Activated CD4-positive, alpha-beta T cell treated with anti-CD3 and anti-CD28 coated beads for 36 hours (primary cell): ENCODE results near the gene MAP3K14. TPM values are rescaled to one million over a fixed set of nuclear protein-coding genes. Genes with fewer than 3 reads are reported as not detected.

Experiments used
- ATAC-seq: fragments of 200-7000 bp; cut with Tn5 transposase; one replicate; pipeline ENCODE4 v1.10.0; 2021; ENCODE audit warnings: mild to moderate bottlenecking, moderate library complexity
- CTCF ChIA-PET: fragments of 350-600 bp; sonication (Branson Sonifier 250); formaldehyde crosslinking; loops from one replicate; lab custom pipeline; 2021; ENCODE audit warnings: antibody characterized with exemption; lab: Charles Lee
- POLR2A ChIA-PET: fragments of 350-600 bp; sonication (Branson Sonifier 250); formaldehyde crosslinking; loops from one replicate; lab custom pipeline; 2021; ENCODE audit warnings: antibody characterized with exemption, inconsistent platforms; lab: Charles Lee
- DNase-seq: peaks from one replicate; pipeline ENCODE4 v3.0.0-alpha.2; 2020
- H3K27ac Mint-ChIP-seq: one replicate; pipeline ENCODE4 v1.8.0; 2021; ENCODE audit warnings: mixed read lengths
- H3K27me3 Mint-ChIP-seq: one replicate; pipeline ENCODE4 v1.8.0; 2021; ENCODE audit warnings: mixed read lengths
- H3K36me3 Mint-ChIP-seq: one replicate; pipeline ENCODE4 v1.8.0; 2021; ENCODE audit warnings: low read depth, mixed read lengths
- H3K4me1 Mint-ChIP-seq: one replicate; pipeline ENCODE4 v1.8.0; 2021; ENCODE audit warnings: mixed read lengths
- H3K4me3 Mint-ChIP-seq: one replicate; pipeline ENCODE4 v1.8.0; 2021; ENCODE audit warnings: mild to moderate bottlenecking, moderate library complexity, mixed read lengths
- H3K9me3 Mint-ChIP-seq: one replicate; pipeline ENCODE4 v1.8.0; 2021; ENCODE audit warnings: low read depth, mixed read lengths
- intact Hi-C, 2 experiments: fragments of 100-400 bp; cut with DNase I in 1 of 2; cut with micrococcal nuclease in 1 of 2; formaldehyde crosslinking; loops; one replicate each; pipeline versions ENCODE4 v1.14.2 to v1.15.1; 2022 to 2024; cut with DNase I, micrococcal nuclease
- total RNA-seq, 2 experiments: library from RNA; stranded (reverse); gene quantifications; one replicate each; pipeline ENCODE4 v1.2.3, GENCODE V29; 2021

MAP3K14 gene
- total RNA-seq, 2 experiments from 2014 or later: 50.3 to 52.5 TPM

GRCh38 chr17:45314741-45315647 is 1.8 kb downstream of the MAP3K14 start:
- CTCF ChIA-PET: interaction anchor here (0.9 to 4.6 kb wide), 7 partner anchors 11 to 165 kb away, joined by 3 to 29 read pairs (median 4); no protein-coding TSS in a partner anchor
- DNase-seq (peak; percentile 55), ATAC-seq (no peak)
- peaks cover 66% of the 10 kb centered on the region for H3K4me1 Mint-ChIP-seq
- H3K27ac Mint-ChIP-seq: peak overlapping the region; percentile 99
- H3K36me3 Mint-ChIP-seq: peaks cover 58% of the 10 kb centered on the region
- intact Hi-C loops: loop anchor here (5.0 to 10.0 kb wide), 5 partner anchors 38 to 1093 kb away; partner anchors contain the start of gene KANSL1 (in 1 of the 2)
- no peaks in the 10 kb centered on the region for H3K27me3 Mint-ChIP-seq
- POLR2A ChIA-PET: interaction anchor here (0.7 to 3.2 kb wide), 7 partner anchors 9 to 329 kb away, joined by 3 to 17 read pairs (median 5); no protein-coding TSS in a partner anchor
- peak overlapping the region; percentile 91 for H3K4me3 Mint-ChIP-seq
- H3K9me3 Mint-ChIP-seq: no peaks in the 10 kb centered on the region

GRCh38 chr17:45313996-45314740 is 2.7 kb downstream of the MAP3K14 start:
- peak overlapping the region; percentile 91 for H3K4me3 Mint-ChIP-seq
- H3K9me3 Mint-ChIP-seq: no peaks in the 10 kb centered on the region
- ChIA-PET POLR2A (interaction anchor here (0.6 to 3.8 kb wide), 7 partner anchors 37 to 330 kb away, joined by 3 to 38 read pairs (median 5); partner anchors contain the start of gene HEXIM1), CTCF (interaction anchor here (0.9 to 4.6 kb wide), 7 partner anchors 10 to 164 kb away, joined by 3 to 29 read pairs (median 4); no protein-coding TSS in a partner anchor)
- H3K4me1 Mint-ChIP-seq: peaks cover 64% of the 10 kb centered on the region
- peaks cover 65% of the 10 kb centered on the region for H3K36me3 Mint-ChIP-seq
- DNase-seq: no peak
- no peak for ATAC-seq
- H3K27ac Mint-ChIP-seq: peak overlapping the region; percentile 99
- intact Hi-C loops: loop anchor here (2.0 to 10.0 kb wide), 7 partner anchors 37 to 881 kb away; partner anchors contain the start of genes GPATCH8 (in 1 of the 2), HEXIM1 (in 1 of the 2) and KANSL1 (in 1 of the 2)
- H3K27me3 Mint-ChIP-seq: no peaks in the 10 kb centered on the region

GRCh38 chr17:45313421-45313771 is 3.4 kb downstream of the MAP3K14 start:
- Mint-ChIP-seq H3K9me3 (peaks cover 2% of the 10 kb centered on the region), H3K27me3 (no peaks in the 10 kb centered on the region), H3K27ac (peak overlapping the region; percentile 99), H3K4me1 (peaks cover 62% of the 10 kb centered on the region), H3K36me3 (peaks cover 71% of the 10 kb centered on the region), H3K4me3 (peak overlapping the region; percentile 91)
- intact Hi-C loops: loop anchor here (2.0 to 10.0 kb wide), 7 partner anchors 36 to 881 kb away; partner anchors contain the start of genes GPATCH8 (in 1 of the 2), HEXIM1 (in 1 of the 2) and KANSL1 (in 1 of the 2)
- DNase-seq: no peak
- ChIA-PET CTCF (interaction anchor here (1.1 to 4.6 kb wide), 4 partner anchors 9 to 50 kb away, joined by 3 to 29 read pairs (median 4); no protein-coding TSS in a partner anchor), POLR2A (interaction anchor here (1.6 to 3.8 kb wide), 3 partner anchors 87 to 164 kb away, joined by 10 to 86 read pairs (median 38); partner anchors contain the start of genes HEXIM1 and HEXIM2)
- no peak for ATAC-seq

GRCh38 chr17:45312477-45313420 is 4.1 kb downstream of the MAP3K14 start:
- peak; percentile 48 for DNase-seq
- no peaks in the 10 kb centered on the region for H3K27me3 Mint-ChIP-seq
- H3K27ac Mint-ChIP-seq: peak overlapping the region; percentile 99
- peak overlapping the region; percentile 91 for H3K4me3 Mint-ChIP-seq
- POLR2A ChIA-PET: interaction anchor here (0.6 to 3.8 kb wide), 19 partner anchors 10 to 739 kb away, joined by 3 to 86 read pairs (median 3); partner anchors contain the start of genes ACBD4, HEXIM1 and HEXIM2
- H3K9me3 Mint-ChIP-seq: peaks cover 2% of the 10 kb centered on the region
- peaks cover 63% of the 10 kb centered on the region for H3K4me1 Mint-ChIP-seq
- intact Hi-C loops: loop anchor here (1.0 to 10.0 kb wide), 11 partner anchors 35 to 882 kb away; partner anchors contain the start of genes GPATCH8 (in 1 of the 2), HEXIM1 (in 1 of the 2) and KANSL1 (in 1 of the 2)
- ATAC-seq: no peak
- H3K36me3 Mint-ChIP-seq: peaks cover 77% of the 10 kb centered on the region
- CTCF ChIA-PET: interaction anchor here (0.6 to 3.5 kb wide), 20 partner anchors 8 to 212 kb away, joined by 3 to 28 read pairs (median 4); partner anchors contain the start of gene HEXIM1

- intact Hi-C loops: loop anchor here (1.0 to 10.0 kb wide), 11 partner anchors 35 to 883 kb away; partner anchors contain the start of genes GPATCH8 (in 1 of the 2), HEXIM1 (in 1 of the 2) and KANSL1 (in 1 of the 2)
Measured at GRCh38 chr17:45311760-45312476, 4.9 kb downstream of the MAP3K14 start.

GRCh38 chr17:45311401-45311759 is 5.4 kb downstream of the MAP3K14 start:
- Mint-ChIP-seq H3K27ac (peak overlapping the region; percentile 99), H3K27me3 (no peaks in the 10 kb centered on the region), H3K4me3 (peak overlapping the region; percentile 91), H3K9me3 (peaks cover 2% of the 10 kb centered on the region), H3K36me3 (peaks cover 86% of the 10 kb centered on the region), H3K4me1 (peaks cover 69% of the 10 kb centered on the region)
- CTCF ChIA-PET: interaction anchor here (0.7 to 3.5 kb wide), 11 partner anchors 8 to 176 kb away, joined by 3 to 28 read pairs (median 9); partner anchors contain the start of genes ACBD4 and HEXIM1
- ATAC-seq (no peak), DNase-seq (no peak)
- POLR2A ChIA-PET: interaction anchor here (0.6 to 3.8 kb wide), 10 partner anchors 11 to 162 kb away, joined by 3 to 86 read pairs (median 9); partner anchors contain the start of gene HEXIM1
- intact Hi-C loops: loop anchor here (5.0 to 10.0 kb wide), 3 partner anchors 34 to 883 kb away; partner anchors contain the start of gene KANSL1 (in 1 of the 2)

More at GRCh38 chr17:45311760-45312476, 4.9 kb downstream of the MAP3K14 start:
- H3K4me3 Mint-ChIP-seq: peak overlapping the region; percentile 91
- no peaks in the 10 kb centered on the region for H3K27me3 Mint-ChIP-seq
- peak overlapping the region; percentile 99 for H3K27ac Mint-ChIP-seq
- peak; percentile 70 for ATAC-seq
- peaks cover 83% of the 10 kb centered on the region for H3K36me3 Mint-ChIP-seq
- DNase-seq: peak; percentile 94
- POLR2A ChIA-PET: interaction anchor here (0.6 to 3.8 kb wide), 20 partner anchors 10 to 740 kb away, joined by 3 to 86 read pairs (median 4); partner anchors contain the start of genes ACBD4, HEXIM1 and HEXIM2
- peaks cover 64% of the 10 kb centered on the region for H3K4me1 Mint-ChIP-seq
- peaks cover 2% of the 10 kb centered on the region for H3K9me3 Mint-ChIP-seq
- CTCF ChIA-PET: interaction anchor here (0.6 to 3.5 kb wide), 21 partner anchors 9 to 211 kb away, joined by 3 to 28 read pairs (median 5); partner anchors contain the start of genes ACBD4 and HEXIM1

GRCh38 chr17:45310380-45311324 is 6.2 kb downstream of the MAP3K14 start:
- ATAC-seq (no peak), DNase-seq (no peak)
- Mint-ChIP-seq H3K4me1 (peaks cover 76% of the 10 kb centered on the region), H3K9me3 (peaks cover 2% of the 10 kb centered on the region), H3K27ac (peak overlapping the region; percentile 99), H3K36me3 (peaks cover 87% of the 10 kb centered on the region), H3K4me3 (peak overlapping the region; percentile 91), H3K27me3 (no peaks in the 10 kb centered on the region)
- intact Hi-C loops: loop anchor here (5.0 to 10.0 kb wide), 3 partner anchors 33 to 884 kb away; partner anchors contain the start of gene KANSL1 (in 1 of the 2)
- POLR2A ChIA-PET: interaction anchor here (0.7 to 3.8 kb wide), 7 partner anchors 18 to 162 kb away, joined by 3 to 86 read pairs (median 9); partner anchors contain the start of genes FMNL1 and HEXIM1
- CTCF ChIA-PET: interaction anchor here (1.2 to 3.5 kb wide), 10 partner anchors 8 to 175 kb away, joined by 3 to 28 read pairs (median 8); partner anchors contain the start of genes ACBD4 and HEXIM1

- Mint-ChIP-seq H3K4me3 (peak overlapping the region; percentile 42), H3K36me3 (peaks cover 82% of the 10 kb centered on the region), H3K4me1 (peaks cover 88% of the 10 kb centered on the region), H3K27me3 (no peaks in the 10 kb centered on the region), H3K27ac (peak overlapping the region; percentile 97), H3K9me3 (peaks cover 2% of the 10 kb centered on the region)
- ChIA-PET CTCF (interaction anchor here (3.5 to 4.7 kb wide), 2 partner anchors 33 to 75 kb away, joined by 19 to 24 read pairs; no protein-coding TSS in a partner anchor), POLR2A (interaction anchor here (1.0 kb wide), 1 partner anchor 8 kb away, joined by 6 read pairs; the partner anchor contains the start of gene MAP3K14)
- intact Hi-C loops: no loop called here
- ATAC-seq (no peak), DNase-seq (no peak)
Measured at GRCh38 chr17:45309400-45309799, 7.4 kb downstream of the MAP3K14 start.
